Measurements from ENCODE around the gene TMEM181. TPM values are rescaled to one million over a fixed set of nuclear protein-coding genes. Genes with fewer than 3 reads are reported as not detected.
"Not testable (repeated sequence)": the region's sequence is repeated elsewhere in the genome, so short reads cannot be mapped to it uniquely, and the experiment has no call there.

Gene TMEM181
- polyA plus RNA-seq, 1 of the 3 experiments (the other 2 are of a cell fraction): 19.5 TPM

DNA sequence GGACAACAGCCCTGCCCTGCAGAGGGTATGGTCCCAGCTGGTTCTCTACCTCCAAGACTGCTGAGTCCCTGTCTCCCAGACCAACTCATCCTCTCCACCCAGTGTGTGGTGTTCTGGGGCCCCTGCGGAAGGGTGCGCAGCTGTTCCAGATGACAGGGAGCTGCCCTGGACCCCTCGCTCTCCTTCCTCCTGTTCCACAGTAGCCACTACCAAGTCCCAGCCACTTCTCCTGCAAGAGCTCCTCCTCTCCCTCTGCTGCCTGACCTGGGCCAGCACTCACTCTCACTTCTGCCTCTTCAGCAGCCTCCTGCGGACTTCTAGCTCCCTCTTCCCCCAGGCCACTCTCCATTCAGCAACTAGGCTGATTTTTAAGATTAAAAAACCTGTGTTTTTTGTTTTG, 40.1 kb upstream of the TMEM181 start (continued):
- TF ChIP-seq, protein P1, sequence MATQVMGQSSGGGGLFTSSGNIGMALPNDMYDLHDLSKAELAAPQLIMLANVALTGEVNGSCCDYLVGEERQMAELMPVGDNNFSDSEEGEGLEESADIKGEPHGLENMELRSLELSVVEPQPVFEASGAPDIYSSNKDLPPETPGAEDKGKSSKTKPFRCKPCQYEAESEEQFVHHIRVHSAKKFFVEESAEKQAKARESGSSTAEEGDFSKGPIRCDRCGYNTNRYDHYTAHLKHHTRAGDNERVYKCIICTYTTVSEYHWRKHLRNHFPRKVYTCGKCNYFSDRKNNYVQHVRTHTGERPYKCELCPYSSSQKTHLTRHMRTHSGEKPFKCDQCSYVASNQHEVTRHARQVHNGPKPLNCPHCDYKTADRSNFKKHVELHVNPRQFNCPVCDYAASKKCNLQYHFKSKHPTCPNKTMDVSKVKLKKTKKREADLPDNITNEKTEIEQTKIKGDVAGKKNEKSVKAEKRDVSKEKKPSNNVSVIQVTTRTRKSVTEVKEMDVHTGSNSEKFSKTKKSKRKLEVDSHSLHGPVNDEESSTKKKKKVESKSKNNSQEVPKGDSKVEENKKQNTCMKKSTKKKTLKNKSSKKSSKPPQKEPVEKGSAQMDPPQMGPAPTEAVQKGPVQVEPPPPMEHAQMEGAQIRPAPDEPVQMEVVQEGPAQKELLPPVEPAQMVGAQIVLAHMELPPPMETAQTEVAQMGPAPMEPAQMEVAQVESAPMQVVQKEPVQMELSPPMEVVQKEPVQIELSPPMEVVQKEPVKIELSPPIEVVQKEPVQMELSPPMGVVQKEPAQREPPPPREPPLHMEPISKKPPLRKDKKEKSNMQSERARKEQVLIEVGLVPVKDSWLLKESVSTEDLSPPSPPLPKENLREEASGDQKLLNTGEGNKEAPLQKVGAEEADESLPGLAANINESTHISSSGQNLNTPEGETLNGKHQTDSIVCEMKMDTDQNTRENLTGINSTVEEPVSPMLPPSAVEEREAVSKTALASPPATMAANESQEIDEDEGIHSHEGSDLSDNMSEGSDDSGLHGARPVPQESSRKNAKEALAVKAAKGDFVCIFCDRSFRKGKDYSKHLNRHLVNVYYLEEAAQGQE (IDR thresholded peaks at IDR 0.05; ENCODE audit: low read depth, low read length): no peak
- no peak for TF ChIP-seq GABPA (IDR thresholded peaks at IDR 0.05; ENCODE audit: low read depth)

DNA sequence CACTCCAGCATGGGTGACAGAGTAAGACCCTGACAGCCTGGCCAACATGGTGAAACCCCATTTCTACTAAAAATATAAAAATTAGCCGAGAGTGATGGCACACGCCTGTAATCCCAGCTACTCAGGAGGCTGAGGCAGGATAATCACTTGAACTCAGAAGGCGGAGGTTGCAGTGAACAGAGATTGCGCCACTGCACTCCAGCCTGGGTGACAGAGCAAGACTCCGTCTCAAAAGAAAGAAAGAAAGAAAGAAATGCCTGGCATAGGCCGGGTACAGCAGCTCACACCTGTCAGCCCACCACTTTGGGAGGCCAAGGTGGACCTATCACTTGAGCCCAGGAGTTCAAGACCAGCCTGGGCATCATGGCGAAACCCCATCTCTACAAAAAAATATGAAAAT, 38.9 kb upstream of the TMEM181 start:
- Histone ChIP-seq H3K4me1 (ENCODE audit: control insufficient read depth in 1 of 2, insufficient read depth in 2 of 2, low read depth in 1 of 2, low read length in 1 of 2) (peaks cover 5 to 12% of the 10 kb centered on the region in 2 experiments; a peak in 3 of 4 replicates), H3F3A (replicated peaks; ENCODE audit: insufficient read depth) (peaks cover 14% of the 10 kb centered on the region)
- H3K36me3 ChIP-seq (replicated peaks in 1 of 2; ENCODE audit: control insufficient read depth in 1 of 2, insufficient read depth in 2 of 2, low read length in 1 of 2); H3K27ac ChIP-seq (ENCODE audit: low read depth in 2 of 2, low read length in 1 of 2); H3K9me2 ChIP-seq; POLR2A ChIA-PET; H3K27me3 ChIP-seq (ENCODE audit: insufficient read depth); H3K4me3 ChIP-seq (ENCODE audit: low read depth in 2 of 2, low read length in 1 of 2); H3K4me2 ChIP-seq; H3K9ac ChIP-seq; H4K20me1 ChIP-seq (ENCODE audit: insufficient read depth); DNase-seq; H2AFZ ChIP-seq (ENCODE audit: low read depth); H3K79me2 ChIP-seq (ENCODE audit: insufficient read depth); H3K9me3 ChIP-seq: not testable (repeated sequence)
- CTCF ChIA-PET: interaction anchor here (3.7 kb wide), 1 partner anchor 300 kb away, joined by 33 read pairs; no protein-coding TSS in a partner anchor
- WGBS (ENCODE audit: low lambda C conversion rate): 91% methylated on average over 7 of the region's 7 CpGs

DNA sequence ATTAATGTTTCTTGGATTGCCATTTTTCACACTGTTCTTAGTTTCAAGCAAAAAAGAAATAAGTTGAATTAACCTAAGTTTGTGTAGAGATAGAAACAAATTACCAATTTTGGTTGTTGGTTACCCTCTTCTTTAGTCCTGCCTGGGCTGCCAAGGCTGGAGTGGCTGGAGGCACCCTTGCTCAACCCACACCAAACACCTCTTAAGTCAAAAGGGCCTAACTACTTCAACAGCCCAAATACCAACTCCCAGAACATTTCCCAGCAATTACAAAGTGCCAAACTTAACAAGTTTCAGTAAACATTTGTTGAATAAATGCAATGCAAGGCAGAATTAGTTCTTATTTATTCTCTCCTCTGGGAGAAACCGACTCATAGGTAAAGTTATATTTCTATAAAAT, 38.1 kb upstream of the TMEM181 start:
- Histone ChIP-seq H3K79me2 (ENCODE audit: insufficient read depth) (no peaks in the 10 kb centered on the region), H2AFZ (ENCODE audit: low read depth) (no peak overlapping the region), H3K4me3 (ENCODE audit: low read depth in 2 of 2, low read length in 1 of 2) (no peak overlapping the region), H3K9ac (no peak overlapping the region), H3K27ac (ENCODE audit: low read depth in 2 of 2, low read length in 1 of 2) (no peak overlapping the region), H4K20me1 (ENCODE audit: insufficient read depth) (no peaks in the 10 kb centered on the region), H3F3A (replicated peaks; ENCODE audit: insufficient read depth) (peaks cover 14% of the 10 kb centered on the region), H3K4me2 (no peak overlapping the region), H3K4me1 (ENCODE audit: control insufficient read depth in 1 of 2, insufficient read depth in 2 of 2, low read depth in 1 of 2, low read length in 1 of 2) (peaks cover 5 to 12% of the 10 kb centered on the region in 2 experiments; a peak in 3 of 4 replicates), H3K9me3 (no peaks in the 10 kb centered on the region), H3K27me3 (ENCODE audit: insufficient read depth) (no peaks in the 10 kb centered on the region), H3K9me2 (no peaks in the 10 kb centered on the region), H3K36me3 (replicated peaks in 1 of 2; ENCODE audit: control insufficient read depth in 1 of 2, insufficient read depth in 2 of 2, low read length in 1 of 2) (no peaks in the 10 kb centered on the region)
- no peak for DNase-seq
- TF ChIP-seq RCOR1 (IDR thresholded peaks at IDR 0.05; ENCODE audit: low read length) (no peak), ELF1 (IDR thresholded peaks at IDR 0.05) (no peak), SIN3A (IDR thresholded peaks at IDR 0.05; ENCODE audit: borderline replicate concordance, low read depth, low read length) (no peak), RXRA (IDR thresholded peaks at IDR 0.05; ENCODE audit: borderline replicate concordance, low read depth) (no peak), EP300 (IDR thresholded peaks at IDR 0.05; ENCODE audit: borderline replicate concordance in 1 of 2, low read depth in 1 of 2, low read length in 1 of 2) (no peak), RFX5 (IDR thresholded peaks at IDR 0.05; ENCODE audit: low read length) (no peak), POLR2AphosphoS5 (IDR thresholded peaks at IDR 0.05; ENCODE audit: low read depth, low read length) (no peak), MXI1 (IDR thresholded peaks at IDR 0.05; ENCODE audit: low read depth, low read length) (no peak), EZH2phosphoT487 (IDR thresholded peaks at IDR 0.05; ENCODE audit: borderline replicate concordance, low read depth) (no peak), YY1 (IDR thresholded peaks at IDR 0.05; ENCODE audit: low read depth) (no peak)
- TF ChIP-seq, protein P2, sequence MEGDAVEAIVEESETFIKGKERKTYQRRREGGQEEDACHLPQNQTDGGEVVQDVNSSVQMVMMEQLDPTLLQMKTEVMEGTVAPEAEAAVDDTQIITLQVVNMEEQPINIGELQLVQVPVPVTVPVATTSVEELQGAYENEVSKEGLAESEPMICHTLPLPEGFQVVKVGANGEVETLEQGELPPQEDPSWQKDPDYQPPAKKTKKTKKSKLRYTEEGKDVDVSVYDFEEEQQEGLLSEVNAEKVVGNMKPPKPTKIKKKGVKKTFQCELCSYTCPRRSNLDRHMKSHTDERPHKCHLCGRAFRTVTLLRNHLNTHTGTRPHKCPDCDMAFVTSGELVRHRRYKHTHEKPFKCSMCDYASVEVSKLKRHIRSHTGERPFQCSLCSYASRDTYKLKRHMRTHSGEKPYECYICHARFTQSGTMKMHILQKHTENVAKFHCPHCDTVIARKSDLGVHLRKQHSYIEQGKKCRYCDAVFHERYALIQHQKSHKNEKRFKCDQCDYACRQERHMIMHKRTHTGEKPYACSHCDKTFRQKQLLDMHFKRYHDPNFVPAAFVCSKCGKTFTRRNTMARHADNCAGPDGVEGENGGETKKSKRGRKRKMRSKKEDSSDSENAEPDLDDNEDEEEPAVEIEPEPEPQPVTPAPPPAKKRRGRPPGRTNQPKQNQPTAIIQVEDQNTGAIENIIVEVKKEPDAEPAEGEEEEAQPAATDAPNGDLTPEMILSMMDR (IDR thresholded peaks at IDR 0.05): no peak
- ChIA-PET POLR2A (no interaction called here), CTCF (interaction anchor here (1.4 to 3.7 kb wide), 4 partner anchors 84 to 308 kb away, joined by 3 to 33 read pairs (median 6); no protein-coding TSS in a partner anchor)
- WGBS (ENCODE audit: low lambda C conversion rate): 88% methylated on average over 1 of the region's 1 CpG
